Gastroesophageal sphincter (tissue), 3 donors: Measurements from ENCODE around the gene KRTAP4-2.

Experiments
- CTCF ChIP-seq, 4 experiments: fragments of 200-600 bp in 2 of 4; fragments of 450-650 bp in 2 of 4; sonication (generic) in 1 of 4; IDR thresholded peaks; one replicate each; pipeline ENCODE4 v1.5.1; 2017 to 2019; ENCODE audit warnings: antibody characterized with exemption in 4 of 4, mild to moderate bottlenecking in 2 of 4, moderate library complexity in 2 of 4
- EP300 ChIP-seq: sonication (generic); formaldehyde crosslinking; IDR thresholded peaks from one replicate; pipeline ENCODE4 v1.6.1; 2017; ENCODE audit warnings: antibody characterized with exemption, mild to moderate bottlenecking
- POLR2A ChIP-seq, 2 donors: fragments of 450-650 bp; IDR thresholded peaks; one replicate each; pipeline ENCODE4 v1.6.1; 2017; ENCODE audit warnings: antibody characterized with exemption in 2 of 2, mild to moderate bottlenecking in 2 of 2, moderate library complexity in 1 of 2
- POLR2AphosphoS5 ChIP-seq: sonication (generic); formaldehyde crosslinking; IDR thresholded peaks from one replicate; pipeline ENCODE4 v1.6.1; 2017; ENCODE audit warnings: antibody characterized with exemption

DNA sequence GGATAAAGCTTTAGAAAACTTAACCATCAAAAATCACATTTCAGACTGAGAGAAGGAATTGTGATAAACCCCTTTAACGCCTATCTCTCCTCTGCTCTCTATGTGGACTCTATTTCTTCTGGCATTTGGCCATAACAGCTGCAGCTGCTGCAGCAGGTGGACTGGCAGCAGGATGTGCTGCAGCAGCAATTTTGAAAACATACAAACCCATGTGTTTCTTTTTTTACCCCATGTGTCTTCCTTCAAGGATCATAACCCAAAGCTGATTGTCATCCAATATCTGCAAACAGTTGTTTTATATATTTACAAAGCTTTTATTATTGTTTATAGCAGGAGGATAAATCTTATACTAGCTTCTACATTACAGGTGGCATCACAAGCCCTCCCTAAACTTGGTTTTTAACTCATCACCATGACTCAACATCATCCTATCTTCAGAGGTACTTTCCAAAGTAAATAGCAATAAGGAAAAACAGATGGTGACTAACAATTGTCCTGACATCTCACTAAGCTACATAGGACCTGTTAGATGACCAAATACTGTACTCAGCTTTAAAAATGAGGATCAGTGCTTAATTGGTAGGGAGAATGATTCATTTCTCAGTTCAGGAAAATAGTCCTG lies 33.9 kb upstream of the KRTAP4-2 start:
- TF ChIP-seq CTCF (IDR thresholded peaks at IDR 0.05) (no peak), POLR2A (IDR thresholded peaks at IDR 0.05) (no peak), POLR2AphosphoS5 (no peak), EP300 (no peak)
